ENCODE data around the gene VTI1A.
"Not testable (repeated sequence)": the region's sequence is repeated elsewhere in the genome, so short reads cannot be mapped to it uniquely, and the experiment has no call there.

The VTI1A gene

DNA sequence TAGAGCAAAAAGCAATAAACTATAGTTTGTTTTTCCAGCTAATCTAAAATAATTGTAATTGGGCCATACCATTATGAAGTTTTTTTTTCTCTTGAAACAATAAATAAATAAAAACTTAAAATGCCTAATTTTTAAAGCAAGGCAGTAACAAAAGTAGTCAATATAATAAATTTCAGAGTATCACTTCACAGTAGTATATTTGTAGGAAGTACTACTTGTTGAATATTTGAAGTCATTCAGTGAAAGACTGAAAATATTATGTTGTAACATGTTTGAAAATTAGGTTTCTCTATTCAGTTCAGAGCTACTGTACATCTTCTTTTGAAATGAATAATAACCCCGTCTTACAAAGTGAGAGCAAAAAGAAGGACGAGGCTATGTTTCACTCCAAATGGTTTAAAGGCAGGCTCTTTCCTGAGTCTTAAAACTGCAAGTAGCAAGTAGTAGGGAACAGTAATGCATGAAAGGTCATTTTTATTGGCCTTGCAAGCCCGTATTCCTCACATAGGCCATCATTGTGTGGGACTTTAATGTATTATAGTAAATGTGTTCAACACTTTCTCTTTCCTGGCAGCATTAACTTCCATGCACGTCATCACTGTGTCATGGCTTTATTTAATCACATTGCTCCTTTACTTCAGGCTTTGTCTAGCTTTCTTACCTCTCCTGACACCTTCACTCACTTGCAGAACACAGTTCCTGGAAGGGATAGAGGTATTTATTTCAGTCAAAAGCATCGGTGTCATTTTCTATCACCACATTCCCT is 141.4 kb downstream of the VTI1A start:
- no peak overlapping the region for H3K4me3 ChIP-seq (replicated peaks in 1 of 2; ENCODE audit: low read depth in 2 of 2, low read length in 2 of 2)
- TF ChIP-seq, protein P1, sequence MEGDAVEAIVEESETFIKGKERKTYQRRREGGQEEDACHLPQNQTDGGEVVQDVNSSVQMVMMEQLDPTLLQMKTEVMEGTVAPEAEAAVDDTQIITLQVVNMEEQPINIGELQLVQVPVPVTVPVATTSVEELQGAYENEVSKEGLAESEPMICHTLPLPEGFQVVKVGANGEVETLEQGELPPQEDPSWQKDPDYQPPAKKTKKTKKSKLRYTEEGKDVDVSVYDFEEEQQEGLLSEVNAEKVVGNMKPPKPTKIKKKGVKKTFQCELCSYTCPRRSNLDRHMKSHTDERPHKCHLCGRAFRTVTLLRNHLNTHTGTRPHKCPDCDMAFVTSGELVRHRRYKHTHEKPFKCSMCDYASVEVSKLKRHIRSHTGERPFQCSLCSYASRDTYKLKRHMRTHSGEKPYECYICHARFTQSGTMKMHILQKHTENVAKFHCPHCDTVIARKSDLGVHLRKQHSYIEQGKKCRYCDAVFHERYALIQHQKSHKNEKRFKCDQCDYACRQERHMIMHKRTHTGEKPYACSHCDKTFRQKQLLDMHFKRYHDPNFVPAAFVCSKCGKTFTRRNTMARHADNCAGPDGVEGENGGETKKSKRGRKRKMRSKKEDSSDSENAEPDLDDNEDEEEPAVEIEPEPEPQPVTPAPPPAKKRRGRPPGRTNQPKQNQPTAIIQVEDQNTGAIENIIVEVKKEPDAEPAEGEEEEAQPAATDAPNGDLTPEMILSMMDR (IDR thresholded peaks at IDR 0.05; ENCODE audit: low read depth, low read length), result no peak
- peak in 1 of 2 donors; percentile 22 for DNase-seq (ENCODE audit: low read depth in 2 of 2)

DNA sequence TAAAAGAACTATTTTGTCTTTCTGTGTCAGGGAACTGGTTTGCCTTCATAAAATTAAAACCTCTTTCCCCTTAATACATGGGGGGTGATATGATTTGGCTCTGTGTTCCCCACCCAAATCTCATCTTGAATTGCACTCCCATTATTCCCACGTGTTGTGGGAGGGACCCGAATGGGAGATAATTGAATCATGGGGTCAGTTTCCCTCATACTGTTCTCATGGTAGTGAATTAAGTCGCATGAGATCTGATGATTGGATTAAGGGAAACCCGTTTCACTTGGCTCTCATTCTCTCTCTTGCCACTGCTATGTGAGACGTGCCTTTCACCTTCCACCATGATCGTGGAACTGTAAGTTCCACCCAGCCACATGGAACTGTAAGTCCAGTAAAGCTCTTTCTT is 142.1 kb downstream of the VTI1A start:
- no peak for DNase-seq (ENCODE audit: low read depth in 2 of 2)
- TF ChIP-seq, protein P1 (IDR thresholded peaks at IDR 0.05; ENCODE audit: low read depth, low read length), result no peak

DNA sequence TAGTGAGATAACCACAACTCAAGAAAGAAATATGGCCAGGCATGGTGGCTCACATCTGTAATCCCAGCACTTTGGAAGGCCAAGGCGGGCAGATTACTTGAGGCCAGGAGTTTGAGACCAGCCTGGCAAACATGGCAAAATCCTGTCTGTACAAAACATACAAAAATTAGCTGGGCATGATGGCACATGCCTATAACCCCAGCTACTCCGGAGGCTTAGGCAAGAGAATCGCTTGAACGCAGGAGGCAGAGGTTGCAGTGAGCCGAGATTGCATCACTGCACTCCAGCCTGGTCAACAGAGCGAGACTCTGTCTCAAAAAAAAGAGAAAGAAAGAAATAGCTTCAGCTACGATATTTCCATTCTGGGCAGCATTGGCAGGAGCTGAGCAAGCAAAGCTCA is 143.8 kb downstream of the VTI1A start:
- H3K4me3 ChIP-seq (replicated peaks in 1 of 2; ENCODE audit: low read depth in 2 of 2, low read length in 2 of 2); DNase-seq (ENCODE audit: low read depth in 2 of 2): not testable (repeated sequence)

More for the DNA sequence above, 142.1 kb downstream of the VTI1A start:
- H3K4me3 ChIP-seq (replicated peaks in 1 of 2; ENCODE audit: low read depth in 2 of 2, low read length in 2 of 2), result no peak overlapping the region

DNA sequence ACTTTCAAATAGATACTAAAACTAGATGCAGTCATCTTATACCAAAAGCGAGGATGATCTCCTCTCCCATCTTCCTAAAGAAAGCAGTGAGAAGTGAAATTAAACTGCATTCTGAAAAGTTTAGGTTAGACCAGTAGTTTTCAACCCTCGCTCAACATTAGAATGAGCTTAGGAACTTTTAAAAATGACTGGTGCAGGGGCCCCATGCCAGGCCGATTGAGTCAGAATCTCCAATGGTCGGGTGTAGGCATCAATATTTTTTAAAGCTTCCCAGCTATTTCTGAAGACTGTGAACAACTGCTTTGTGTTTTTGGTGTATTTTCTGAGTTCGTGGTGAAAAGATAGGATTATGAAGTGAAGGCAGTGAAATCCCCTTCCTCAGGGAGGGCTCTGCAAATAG is 146.0 kb downstream of the VTI1A start:
- H3K4me3 ChIP-seq (replicated peaks in 1 of 2; ENCODE audit: low read depth in 2 of 2, low read length in 2 of 2), result no peak overlapping the region
- DNase-seq (ENCODE audit: low read depth in 2 of 2), result no peak
- TF ChIP-seq, protein P1 (IDR thresholded peaks at IDR 0.05; ENCODE audit: low read depth, low read length), result no peak

DNA sequence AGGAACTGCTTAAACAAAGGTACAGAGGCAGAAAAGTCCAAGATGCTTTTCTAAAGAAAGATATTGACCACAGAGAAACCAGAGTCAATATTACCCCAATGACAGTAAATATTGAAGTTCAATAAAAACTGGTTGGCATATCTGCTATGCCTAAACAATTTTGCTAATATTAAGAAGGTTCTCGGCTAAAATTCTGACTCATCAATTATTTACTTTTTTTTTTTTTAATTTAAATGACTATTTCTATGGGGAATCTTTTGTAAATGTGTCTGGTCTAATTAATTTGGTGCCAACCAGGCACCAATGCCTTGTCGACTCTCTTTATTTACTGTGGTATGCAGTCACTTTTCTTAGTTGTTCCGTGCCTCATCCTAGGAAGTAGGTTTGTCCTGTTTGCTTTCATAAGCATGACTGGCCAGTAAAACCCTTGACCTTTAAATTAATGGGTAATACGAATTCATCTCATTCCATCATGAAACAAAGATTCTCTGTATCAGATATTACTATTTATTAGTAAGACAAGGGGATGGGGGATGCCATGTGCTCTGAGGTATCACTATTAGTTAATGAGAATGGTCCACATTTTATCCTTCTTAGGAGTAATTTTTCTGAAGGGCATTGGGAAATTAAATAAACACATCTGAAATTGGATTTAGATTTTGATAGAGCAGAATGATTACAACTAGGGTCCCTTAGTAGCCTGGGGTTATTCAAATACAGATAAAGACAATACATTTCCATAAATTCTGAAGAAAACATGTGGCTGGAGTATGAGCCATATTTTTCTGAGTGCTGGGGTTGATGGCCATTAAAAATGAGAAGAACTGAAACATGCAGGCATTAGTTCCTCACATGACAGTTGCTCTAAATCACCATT is 154.4 kb downstream of the VTI1A start:
- H3K4me3 ChIP-seq (replicated peaks in 1 of 2; ENCODE audit: low read depth in 2 of 2, low read length in 2 of 2), result no peak overlapping the region
- no peak for DNase-seq (ENCODE audit: low read depth in 2 of 2)
- TF ChIP-seq, protein P1 (IDR thresholded peaks at IDR 0.05; ENCODE audit: low read depth, low read length), result no peak

DNA sequence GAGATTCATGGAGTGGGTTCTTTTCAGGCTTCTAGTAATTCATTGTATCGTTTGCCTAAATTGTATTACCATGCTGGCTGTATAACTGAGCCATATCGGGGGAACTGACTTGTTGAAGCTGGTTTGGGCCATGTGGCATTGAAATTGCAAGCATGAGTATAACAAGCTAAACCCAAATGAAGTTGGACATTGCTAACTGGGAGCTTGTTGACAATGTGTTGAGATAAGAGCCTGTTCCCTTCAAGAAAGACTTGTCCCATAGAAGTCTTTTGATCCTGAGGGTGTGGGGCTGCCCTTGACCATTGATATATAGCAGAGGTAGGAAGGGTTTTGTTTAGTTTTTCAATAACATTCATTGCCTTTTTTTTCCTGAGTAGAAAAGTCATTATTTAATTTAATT is 156.0 kb downstream of the VTI1A start:
- DNase-seq (ENCODE audit: low read depth in 2 of 2), result no peak
- no peak overlapping the region for H3K4me3 ChIP-seq (replicated peaks in 1 of 2; ENCODE audit: low read depth in 2 of 2, low read length in 2 of 2)
- TF ChIP-seq, protein P1 (IDR thresholded peaks at IDR 0.05; ENCODE audit: low read depth, low read length), result no peak

DNA sequence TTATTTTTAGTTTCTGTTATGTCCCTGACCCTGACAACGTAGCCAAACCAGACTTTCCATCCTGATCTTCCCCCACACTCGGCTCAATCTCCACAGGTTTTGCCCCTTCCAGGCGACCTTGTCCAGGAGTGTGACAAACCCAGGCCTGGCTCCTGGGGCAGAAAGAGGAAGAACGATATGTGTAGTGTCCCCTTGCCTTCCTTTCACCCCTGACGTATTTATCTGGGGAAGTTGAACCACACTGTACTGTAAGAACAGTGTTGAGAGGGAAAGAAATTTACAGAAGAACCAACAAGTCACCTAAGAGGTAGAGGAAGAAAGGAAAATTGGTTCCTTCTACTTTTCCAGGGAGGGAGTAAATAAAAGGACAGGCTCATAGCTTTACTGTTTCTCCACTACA is 158.0 kb downstream of the VTI1A start:
- DNase-seq (ENCODE audit: low read depth in 2 of 2), result no peak
- H3K4me3 ChIP-seq (replicated peaks in 1 of 2; ENCODE audit: low read depth in 2 of 2, low read length in 2 of 2), result no peak overlapping the region
- TF ChIP-seq, protein P1 (IDR thresholded peaks at IDR 0.05; ENCODE audit: low read depth, low read length), result no peak

Data from cardiac fibroblast (primary cell).